PC-3 (cell line): ENCODE measurements around the gene SIDT1.

Source experiments
- CTCF ChIP-seq: fragments of 300-600 bp; sonication (generic); conservative IDR thresholded peaks from 2 replicates; pipeline ENCODE4 v1.5.1; 2017; ENCODE audit warnings: antibody characterized with exemption, low read depth, mild to moderate bottlenecking, low read length
- EZH2 ChIP-seq: fragments of 300-600 bp; sonication (generic); IDR thresholded peaks from one replicate; pipeline ENCODE4 v1.6.1; 2017; ENCODE audit warnings: antibody characterized with exemption, mild to moderate bottlenecking, low read length; ENCODE audit not compliant: unreplicated experiment
- EZH2phosphoT487 ChIP-seq: fragments of 300-600 bp; sonication (generic); IDR thresholded peaks from 2 replicates; pipeline ENCODE4 v1.6.1; 2018; ENCODE audit warnings: mild to moderate bottlenecking, antibody characterized with exemption, low read length, borderline replicate concordance

- TF ChIP-seq CTCF (no peak), EZH2 (no peak), EZH2phosphoT487 (no peak)
Measured at GRCh38 chr3:113601240-113601639, 68.9 kb downstream of the SIDT1 start.
